ENCODE measurements around the gene CACNA2D3.
A peak's percentile ranks its signal among the peaks of the same experiment; 100 is the strongest.

Gene CACNA2D3

DNA sequence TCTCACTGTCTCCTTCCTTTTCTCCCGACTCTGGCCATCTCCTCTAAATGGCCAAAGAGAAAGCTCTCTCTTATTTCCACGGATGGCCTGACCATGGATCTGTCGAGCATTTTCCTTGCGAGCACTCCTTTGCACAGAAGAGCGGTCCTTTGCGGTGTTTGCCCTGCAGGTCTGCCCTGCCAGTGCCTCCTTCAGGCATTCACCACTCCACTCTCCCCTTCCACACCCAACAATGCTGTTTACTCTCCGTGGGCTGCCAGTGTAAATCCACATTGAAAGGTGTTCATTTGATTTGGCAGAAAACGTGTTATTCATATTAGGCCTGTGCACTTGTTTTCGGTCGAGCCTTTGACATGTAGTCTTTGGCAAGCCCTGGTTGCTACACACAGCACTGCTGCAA is 49.6 kb downstream of the CACNA2D3 start:
- DNase-seq, result no peak

DNA sequence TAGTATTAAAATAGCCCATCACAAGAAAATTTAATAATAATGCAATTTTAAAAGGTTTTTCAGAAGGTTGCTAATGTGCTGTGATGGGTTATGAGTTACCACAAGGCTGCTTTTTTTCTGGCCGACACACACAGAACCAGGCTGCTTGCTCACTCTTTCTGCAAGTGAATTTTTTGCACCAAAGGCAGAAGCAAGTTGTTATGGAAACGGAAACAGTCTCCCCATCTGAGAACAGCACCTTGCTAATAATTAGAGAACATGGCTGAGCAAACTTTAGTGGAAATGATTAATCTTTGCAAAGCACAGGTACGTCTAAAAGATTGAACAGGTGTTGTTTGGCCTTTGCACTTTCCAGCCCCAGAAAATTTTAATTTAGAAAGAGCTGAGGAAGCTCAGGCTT is 51.0 kb downstream of the CACNA2D3 start:
- DNase-seq, result no peak

DNA sequence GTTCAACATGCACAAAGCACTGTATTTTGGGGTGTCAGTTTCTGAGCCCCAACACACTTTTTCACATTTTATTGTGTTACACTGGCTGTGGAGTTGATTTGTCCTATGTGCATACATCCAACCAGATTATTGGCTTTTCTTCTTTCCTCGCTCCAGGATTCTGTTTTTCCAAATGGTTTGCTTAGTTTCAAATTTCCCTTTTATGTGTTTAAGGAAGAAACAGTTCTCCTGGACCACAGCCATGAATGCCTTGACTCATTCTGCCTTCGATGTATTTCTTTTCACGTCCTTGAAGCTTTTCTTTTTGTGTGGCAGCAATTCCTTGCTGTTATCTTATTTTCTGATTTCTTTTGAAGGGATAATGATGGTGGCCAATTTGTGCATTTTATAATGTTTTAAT is 53.8 kb downstream of the CACNA2D3 start:
- no peak for DNase-seq

DNA sequence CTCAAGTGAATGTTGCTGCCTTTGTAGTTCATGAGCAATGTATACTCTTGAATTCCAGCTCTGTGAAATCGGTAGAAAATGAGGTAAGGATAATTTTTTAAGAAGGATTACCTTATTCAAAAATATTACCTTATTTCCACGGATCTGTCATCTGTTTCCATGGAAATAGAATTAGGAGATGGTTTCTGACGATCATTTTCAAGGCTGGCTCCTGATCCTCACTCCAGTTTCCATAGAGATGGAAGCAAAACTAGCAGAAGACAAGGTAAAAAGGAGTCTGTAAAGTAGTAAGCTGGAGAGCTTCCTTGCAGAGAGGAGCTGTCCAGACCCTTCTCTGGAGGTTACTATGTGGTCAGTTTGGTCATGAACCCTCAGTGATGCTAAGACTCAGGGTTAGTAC is 55.5 kb downstream of the CACNA2D3 start:
- no peak for DNase-seq

DNA sequence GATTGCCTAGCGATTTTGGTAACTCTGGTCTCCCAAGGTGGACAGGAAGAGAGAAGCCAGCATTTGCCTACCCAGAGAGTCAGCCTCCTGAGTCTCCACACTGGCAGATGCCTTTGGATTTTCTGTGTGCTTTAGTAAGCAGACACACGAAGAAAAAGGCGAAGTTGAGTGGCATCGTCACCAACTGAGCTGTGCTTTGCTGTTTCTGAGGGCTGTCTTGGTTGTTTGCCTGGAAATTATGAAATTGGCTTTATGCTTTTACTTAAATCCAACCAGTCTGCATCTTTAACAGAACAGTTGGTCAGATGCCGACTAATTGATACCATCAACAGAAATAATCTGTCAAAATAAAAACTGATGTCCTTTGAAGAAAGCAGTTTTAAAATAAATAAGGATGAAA is 56.0 kb downstream of the CACNA2D3 start:
- DNase-seq, result no peak

DNA sequence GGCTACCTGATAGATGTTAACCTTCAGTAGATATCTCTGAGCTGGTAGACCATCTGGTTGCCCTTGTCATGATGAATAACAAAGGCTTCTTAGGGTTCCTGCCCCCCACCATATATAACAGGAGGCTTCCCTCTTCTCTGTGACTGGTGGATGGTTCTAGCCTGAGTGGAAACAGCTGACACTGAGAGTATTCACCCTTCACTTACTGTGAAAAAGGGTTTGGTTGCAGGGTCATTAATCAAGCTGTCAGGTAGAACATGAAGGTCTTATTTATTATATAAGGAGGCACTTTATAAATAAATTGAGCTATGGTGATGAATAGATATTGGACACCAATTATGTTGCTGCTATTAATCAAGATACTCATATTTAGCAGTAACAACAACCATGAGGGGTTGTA is 58.6 kb downstream of the CACNA2D3 start:
- DNase-seq, result no peak

DNA sequence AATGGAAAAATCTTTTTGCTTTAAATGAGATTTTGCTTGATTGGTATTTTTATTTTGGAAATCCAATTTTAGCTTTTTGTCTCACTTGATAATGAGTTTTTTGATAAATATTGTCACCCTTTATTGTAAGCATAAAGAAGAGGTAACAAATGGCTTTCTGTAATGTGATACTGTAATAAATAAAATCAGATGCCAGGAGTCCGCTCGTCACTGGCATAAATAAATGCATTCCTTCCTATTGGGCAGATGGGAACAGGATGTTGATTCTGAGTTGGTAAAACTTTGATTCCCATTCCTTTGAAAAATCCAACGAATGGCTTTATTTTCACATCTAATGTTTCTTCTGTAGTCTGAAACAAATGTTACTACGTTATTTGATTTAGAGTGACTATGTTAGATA is 59.9 kb downstream of the CACNA2D3 start:
- DNase-seq, result no peak

DNA sequence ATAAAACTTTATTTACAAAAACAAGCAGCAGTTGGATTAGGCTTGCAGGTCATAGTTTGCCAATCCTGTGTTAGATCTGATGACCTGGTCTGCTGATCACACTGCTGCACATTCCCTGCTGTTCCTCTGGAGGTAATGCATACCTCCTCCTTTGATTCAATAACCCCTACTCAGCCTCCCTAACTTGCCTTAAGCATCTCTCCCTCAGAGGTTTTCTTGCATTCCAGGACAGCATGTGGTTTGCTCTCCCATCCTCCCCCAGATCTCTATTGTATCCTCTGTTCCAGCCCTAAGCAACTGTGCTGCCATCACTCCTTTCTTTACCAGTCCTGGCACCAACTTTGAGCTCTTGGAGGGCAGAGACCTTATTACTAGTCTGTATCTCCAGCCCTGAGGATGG is 63.4 kb downstream of the CACNA2D3 start:
- DNase-seq, result no peak

DNA sequence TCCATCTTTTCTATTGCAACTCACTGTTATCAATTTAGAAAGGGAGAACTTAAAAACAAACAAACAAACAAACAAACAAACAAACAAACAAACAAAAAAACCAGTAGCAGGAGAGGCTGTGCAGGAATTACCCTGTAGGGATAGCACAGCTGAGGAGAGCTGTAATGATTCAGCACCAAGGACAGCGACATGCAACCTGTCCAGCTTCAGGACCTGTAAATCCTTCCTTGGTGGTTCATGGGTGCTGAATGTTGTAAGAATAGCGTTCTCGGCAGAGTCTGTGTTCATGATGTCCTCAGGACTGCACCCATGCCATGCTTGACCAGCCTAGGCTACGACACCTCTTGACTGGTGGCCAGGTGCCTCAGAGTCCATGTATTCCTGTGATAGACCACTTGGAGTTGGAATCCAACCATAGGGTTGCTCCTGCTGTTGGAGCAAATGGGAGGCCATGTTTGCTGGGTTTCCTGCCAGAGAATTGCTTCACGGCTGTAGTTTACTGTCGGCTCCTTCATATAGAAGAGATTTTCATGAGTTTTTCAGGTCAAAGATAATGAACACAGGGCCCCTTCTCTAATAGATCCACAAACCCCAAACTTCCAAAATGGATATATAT is 65.9 kb downstream of the CACNA2D3 start:
- DNase-seq, result peak; percentile 6

DNA sequence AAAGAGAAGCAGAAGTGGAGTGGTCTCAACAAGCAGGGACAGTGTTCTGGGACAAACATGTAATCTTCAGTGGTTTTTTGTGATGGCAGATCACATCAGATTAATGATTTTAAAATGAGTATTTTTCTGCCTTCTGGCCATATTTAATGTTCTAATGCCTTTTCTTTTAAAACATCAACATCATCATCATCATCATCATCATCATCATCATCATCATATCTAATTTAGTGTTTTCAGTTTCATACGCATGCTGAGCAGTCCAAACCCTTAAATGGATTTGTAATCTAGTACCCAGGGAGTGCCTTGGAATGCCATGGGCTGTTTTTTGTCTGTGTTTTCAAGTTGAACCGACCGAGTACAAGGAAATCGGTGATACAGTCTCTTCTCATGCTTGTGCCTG is 68.9 kb downstream of the CACNA2D3 start:
- DNase-seq, result no peak

DNA sequence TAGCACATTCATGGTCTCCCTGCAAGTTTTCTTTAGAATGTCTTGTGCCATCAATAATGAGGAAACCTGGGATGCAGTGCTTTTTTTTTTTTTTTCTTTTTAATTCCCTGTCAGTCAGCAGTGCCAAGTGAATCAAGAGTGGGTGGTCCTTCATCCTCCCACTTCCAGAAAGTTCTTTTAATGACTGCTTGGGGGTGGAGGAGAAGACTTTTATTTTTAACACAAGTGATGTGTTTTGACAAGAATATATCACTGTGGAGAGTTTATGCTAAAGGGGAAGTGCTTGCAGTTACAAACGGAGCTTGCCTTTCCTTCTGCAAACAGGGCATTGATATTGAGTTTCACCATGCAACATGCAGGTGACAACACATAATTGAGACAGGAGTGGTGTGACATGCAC is 69.7 kb downstream of the CACNA2D3 start:
- no peak for DNase-seq

DNA sequence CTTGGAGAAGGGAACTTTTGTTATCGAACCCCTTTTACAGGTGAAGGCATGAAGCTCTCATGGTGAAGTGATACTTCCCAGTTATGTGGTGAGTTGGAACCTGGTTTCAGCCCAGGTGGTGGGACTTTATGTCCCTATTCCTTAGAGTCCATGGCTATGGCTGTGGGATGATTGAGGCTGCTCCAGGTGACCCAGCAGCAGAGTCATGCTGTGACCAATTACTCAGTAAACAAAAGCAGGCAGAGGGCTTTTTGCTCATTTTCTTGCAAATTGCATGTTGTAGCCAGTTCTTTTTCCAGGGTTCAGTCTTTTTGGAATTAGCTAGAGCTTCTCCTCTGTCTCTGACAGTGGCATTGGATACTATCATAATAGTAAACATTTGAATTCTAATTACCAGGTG is 70.7 kb downstream of the CACNA2D3 start:
- no peak for DNase-seq

DNA sequence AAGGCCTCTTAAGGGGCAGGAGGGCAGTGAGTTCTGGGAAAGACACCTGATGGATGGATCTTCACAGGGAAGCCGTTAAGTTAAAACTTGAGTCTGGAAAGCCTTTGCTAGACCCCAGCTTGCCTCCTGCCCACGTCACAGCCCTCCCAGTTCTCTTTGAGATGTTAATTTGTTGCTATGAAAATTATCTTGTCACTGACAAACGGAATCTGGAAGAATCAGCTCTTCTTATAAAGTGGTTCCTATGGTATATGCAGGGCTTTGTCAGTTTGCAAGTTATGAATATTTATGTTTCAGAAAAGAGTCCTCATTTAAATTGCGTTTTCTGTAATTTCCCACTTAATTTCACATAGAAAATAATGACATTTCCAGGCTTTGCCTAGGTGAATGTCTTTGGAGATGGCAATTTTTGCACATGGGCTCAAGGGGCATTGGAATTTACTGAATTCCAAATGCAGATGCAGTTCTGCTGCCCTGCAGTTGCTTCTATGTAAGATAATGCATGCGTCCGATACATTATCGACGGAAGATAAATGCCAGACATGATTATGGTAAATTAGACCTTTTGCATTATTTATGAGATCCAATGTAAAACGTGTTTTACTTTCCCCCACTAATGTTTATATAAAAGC is 74.1 kb downstream of the CACNA2D3 start:
- no peak for DNase-seq

DNA sequence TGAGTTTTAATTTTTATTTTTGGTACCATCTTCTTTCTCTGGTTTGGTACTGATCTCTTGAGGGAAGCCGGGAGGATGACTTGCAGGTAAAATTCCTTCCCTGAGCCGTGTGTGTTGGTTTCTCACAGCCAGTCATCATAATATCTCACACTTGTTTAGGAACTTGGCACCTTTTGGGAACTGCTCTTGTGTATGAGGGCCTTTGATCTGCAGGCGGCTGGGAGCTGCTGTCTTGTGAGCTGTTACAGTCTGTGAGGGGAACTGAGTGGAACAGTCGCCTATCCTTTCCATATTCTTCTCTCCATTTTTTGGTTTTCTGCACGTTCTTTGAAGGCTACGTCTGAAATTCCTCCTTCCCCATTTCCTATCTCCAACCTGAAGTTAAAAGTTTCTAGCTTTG is 75.2 kb downstream of the CACNA2D3 start:
- DNase-seq, result no peak

DNA sequence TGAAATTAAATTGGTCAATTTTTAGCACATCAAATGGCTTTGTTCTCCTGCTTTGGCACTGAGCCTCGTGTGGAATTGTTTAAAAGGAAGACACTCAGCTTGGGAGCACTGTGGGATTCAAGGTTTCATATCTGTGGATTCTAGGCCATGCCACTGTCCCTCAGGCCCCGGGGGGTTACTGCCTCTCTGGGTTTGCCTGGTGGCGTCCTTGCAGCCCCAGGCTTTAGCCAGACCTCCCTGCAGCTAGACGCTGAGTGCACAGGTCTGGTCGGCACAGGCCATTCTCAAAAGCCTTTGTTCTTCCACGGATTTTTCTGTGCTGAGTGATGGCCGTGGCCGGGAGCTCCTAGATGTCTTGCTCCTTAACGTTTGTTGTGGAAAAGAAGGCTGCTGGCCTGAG is 76.2 kb downstream of the CACNA2D3 start:
- DNase-seq, result no peak

DNA sequence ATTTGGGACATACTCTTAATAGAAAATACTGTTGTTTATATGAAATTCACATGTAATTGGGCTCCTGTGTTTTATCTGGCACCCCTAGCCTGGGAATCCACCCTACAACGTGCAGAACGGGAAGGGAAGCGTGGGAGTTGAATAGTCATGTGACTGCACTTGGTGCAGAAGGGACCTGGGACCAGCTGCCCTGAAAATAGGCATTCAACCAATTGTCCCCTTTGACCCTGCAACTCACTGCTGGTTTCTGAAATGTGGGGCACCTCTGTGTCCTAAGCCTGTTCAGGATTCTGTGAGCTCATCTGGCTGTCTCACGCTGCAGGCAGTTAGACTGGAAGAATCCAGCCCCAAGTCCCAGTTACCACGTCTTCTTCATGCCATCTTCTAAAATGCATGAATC is 79.7 kb downstream of the CACNA2D3 start:
- DNase-seq, result no peak

DNA sequence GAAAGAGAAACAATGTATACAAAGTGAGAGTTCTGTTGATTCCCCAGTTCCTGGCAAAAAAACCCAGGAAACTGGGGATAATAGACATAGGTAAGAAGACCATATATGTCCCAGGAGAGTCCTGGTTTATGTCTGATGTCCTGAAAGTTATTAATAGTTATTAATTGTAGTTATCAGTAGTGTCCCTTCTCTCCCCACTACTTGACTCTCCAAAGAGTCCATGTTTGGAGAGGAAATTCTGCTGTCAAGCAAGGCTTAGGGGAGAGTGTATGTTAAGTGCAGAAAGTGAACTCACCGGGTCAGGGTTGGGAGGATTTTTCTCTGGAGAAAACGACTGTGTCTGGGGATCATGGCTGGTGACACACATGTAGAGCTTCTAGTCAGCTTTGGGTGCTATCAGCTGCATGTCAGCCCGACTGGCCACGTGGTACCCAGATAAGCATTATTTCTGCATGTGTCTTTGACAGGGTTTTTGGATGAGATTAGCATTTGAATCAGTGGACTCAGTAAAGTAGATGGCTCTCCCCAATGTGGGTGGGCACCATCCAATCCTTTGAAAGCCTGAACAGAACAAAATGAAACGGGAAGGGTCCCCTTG is 80.4 kb downstream of the CACNA2D3 start:
- DNase-seq, result no peak

DNA sequence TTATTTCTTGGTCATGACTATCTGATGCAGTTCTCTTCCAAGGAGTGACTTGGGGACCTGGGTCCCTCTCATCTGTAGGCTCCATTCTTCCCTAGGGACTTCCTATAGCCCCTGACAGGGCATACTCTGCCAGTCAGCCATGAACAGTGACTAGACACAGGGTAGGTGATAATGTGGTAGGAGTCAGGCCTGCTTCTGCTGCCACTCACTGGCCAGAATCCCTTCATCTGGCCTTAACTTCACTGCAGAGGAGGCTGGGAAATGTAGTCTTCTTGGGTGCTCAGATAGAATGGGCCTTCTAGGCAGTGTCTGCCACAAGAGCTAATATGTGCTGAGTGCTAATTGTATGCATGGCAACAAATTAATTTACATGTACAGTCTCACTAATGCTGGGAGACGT is 84.5 kb downstream of the CACNA2D3 start:
- no peak for DNase-seq

DNA sequence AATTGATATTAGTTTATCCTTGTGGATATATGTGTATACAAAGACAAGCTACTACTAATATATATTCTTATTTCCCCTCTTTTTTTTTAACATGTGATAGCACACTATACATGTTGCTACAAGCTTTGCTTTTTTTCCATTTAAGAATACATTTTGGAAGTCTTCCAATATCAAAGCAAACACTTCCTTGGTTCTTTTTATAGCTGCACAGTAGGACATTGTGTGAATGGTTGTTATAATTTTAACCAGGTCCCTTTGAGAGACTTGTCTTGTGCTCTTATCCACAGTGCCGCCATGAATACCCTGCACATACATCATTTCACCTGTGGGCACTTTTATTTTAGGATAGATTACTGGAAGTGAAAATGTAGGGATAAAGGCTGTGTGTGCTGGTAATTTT is 88.7 kb downstream of the CACNA2D3 start:
- DNase-seq, result no peak

DNA sequence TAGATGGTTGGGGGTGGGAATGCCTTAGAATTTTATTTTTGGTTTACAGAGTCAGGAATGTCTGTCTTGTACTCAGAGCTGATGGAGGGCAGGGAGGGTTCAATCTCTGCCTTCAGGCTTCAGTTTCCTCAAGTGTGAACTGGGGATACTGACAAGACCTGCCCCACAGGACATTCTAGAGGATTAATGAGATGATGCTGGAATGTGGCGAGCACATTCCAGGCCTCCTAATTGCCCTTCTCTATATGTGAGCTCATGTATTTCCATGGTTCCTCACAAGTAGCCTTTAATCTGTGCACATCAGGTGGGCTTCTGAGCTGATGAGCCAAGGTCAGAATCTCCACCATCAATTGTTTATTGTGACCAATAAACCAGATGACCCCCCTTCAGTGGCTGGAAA is 90.4 kb downstream of the CACNA2D3 start:
- DNase-seq, result no peak

DNA sequence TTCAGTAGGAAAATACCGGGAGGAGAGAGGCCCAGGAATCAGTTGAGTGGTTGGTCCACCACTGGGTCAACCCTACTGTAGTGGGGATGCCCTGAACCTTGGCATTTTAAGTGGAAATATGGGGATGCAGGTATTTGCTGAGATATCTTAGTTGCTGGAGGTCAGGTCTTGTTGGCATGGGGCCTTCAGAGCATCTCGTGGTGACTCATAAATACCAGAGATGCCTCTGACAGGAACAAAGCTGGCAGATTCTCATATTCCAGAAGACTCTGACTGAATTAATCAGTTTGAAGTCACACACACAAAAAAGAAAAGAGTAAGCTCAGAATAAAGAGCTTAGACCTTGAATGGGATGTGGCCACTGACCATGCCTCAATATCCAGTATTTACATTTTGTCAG is 91.6 kb downstream of the CACNA2D3 start:
- DNase-seq, result no peak

DNA sequence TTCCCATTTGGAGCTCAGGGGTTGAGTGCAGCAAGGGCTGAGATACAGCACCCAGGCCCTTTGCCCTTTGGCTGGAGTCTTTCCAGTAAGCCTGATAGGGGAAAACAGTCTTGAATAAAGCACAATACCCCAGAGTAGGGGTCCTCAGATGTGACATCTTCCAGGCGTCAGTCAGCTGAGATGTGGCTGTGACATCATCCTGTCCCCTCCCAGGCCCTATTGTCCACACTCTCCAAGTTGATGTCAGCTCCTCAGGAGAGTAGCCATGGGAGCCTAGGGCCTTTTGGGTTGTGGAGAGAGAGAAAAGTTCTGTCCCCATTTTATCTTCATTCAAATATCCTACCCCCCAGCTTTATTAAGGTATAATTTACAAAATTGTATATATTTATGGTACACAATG is 92.5 kb downstream of the CACNA2D3 start:
- no peak for DNase-seq

DNA sequence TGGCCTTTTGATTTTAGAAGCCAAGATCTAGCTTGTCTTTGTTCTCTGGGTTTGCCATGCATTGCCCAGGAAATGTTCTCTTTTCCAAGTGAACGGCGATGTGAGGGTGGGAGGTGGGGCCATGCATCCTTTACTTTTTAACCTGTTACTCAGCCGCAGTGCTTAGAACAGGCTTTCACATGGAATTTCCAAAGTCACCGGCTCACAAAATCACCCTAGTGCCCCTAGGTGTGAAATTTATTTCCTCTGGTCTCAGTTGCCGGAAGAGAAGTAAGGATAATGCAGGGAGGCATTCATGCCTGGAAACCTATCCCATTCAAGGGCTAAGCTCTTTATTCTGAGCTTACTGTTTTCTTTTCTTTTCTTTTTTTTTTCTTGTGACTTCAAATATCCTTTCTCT is 93.2 kb downstream of the CACNA2D3 start:
- no peak for DNase-seq

DNA sequence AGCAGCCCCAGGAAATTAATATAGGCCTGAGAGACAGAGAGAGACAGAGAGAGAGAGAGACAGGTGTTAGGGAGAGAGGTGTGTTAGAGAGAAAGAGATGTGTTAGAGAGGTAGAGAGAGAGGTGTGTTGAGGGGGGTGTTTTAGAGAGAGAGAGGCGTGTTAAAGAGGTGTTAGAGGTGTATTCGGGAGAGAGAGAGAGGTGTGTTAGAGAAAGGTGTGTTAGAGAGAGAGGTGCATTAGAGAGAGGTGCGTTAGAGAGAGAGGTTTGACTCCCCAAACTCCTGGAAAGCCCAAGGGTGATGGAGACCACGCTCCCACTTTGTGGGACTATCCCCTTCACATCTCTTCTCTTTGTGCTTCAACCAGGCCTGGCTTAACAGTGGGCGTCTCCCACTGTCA is 95.5 kb downstream of the CACNA2D3 start:
- no peak for DNase-seq

DNA sequence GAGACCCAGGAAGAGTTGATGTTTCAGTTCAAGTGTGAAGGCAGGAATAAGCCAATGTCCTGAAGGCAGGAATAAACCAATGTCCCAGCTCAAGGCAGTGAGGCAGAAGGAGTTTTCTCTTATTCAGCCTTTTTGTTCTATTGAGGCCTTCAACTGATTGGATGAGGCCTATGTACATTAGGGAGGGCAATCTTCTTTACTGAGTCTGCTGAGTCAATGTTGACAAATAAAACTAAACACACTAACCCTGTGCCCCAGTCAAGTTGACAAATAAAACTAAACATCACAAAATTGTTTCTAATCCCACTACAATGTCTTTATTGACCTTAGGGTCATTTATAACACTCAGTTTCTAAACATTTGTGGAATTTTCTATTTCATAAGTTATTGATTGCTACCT is 100.0 kb downstream of the CACNA2D3 start:
- no peak for DNase-seq
